Left lung (tissue), 10 donors: Measurements from ENCODE around the gene LENG1. TPM values are rescaled to one million over a fixed set of nuclear protein-coding genes. Genes with fewer than 3 reads are reported as not detected.

Source experiments
- ATAC-seq: fragments of 200-7000 bp; cut with Tn5 transposase; one replicate; pipeline ENCODE4 v1.9.1; 2020; ENCODE audit warnings: moderate library complexity
- DNase-seq, 4 donors: peaks; one replicate each; pipeline ENCODE4 v3.0.0-alpha.2; 2013 to 2020
- H3K27ac ChIP-seq, 2 donors: fragments of 200-600 bp; sonication (generic) in 1 of 2; one replicate each; pipeline versions ENCODE4 v1.5.0 to v1.8.0; 2020 to 2021
- H3K27me3 ChIP-seq, 2 donors: fragments of 200-600 bp; sonication (generic) in 1 of 2; one replicate each; pipeline versions ENCODE4 v1.5.0 to v1.8.0; 2020 to 2021
- H3K36me3 ChIP-seq, 2 donors: fragments of 200-600 bp; sonication (generic) in 1 of 2; one replicate each; pipeline versions ENCODE4 v1.5.0 to v1.8.0; 2020 to 2021
- H3K4me1 ChIP-seq, 2 donors: fragments of 200-600 bp; one replicate each; pipeline ENCODE4 v1.8.0; 2021
- H3K4me3 ChIP-seq, 2 donors: fragments of 200-600 bp; sonication (generic) in 1 of 2; one replicate each; pipeline versions ENCODE4 v1.5.0 to v1.8.0; 2020 to 2021; ENCODE audit warnings: mild to moderate bottlenecking in 1 of 2
- H3K9me3 ChIP-seq, 2 donors: fragments of 200-600 bp; sonication (generic) in 1 of 2; one replicate each; pipeline versions ENCODE4 v1.5.0 to v1.8.0; 2020 to 2021
- CTCF ChIP-seq, 2 donors: fragments of 200-600 bp; sonication (generic) in 1 of 2; IDR thresholded peaks; one replicate each; pipeline versions ENCODE4 v1.5.0 to v1.8.0; 2021; ENCODE audit warnings: antibody characterized with exemption in 2 of 2
- intact Hi-C, 2 donors: fragments of 100-400 bp; cut with DNase I; formaldehyde crosslinking; loops; one replicate each; pipeline versions ENCODE4 v1.11.2 to v1.14.2; 2022
- polyA plus RNA-seq, 6 donors: library from polyadenylated mRNA; unstranded; fragments of 120-200 nt; gene quantifications; one replicate each; pipeline ENCODE4 v1.2.1, GENCODE V29; 2013; ENCODE audit not compliant: insufficient read length in 6 of 6
- total RNA-seq, 2 donors: library from RNA; stranded (reverse); fragmentation: NEBNext Ultra II Directional; extraction: Animal tissue kit (Norgen Biotek cat#: 25700); gene quantifications; one replicate each; pipeline ENCODE4 v1.2.1, GENCODE V29; 2021
- donor health status: DM: no; HTN: yes; CAD: no.
- donor health status: DM: no; HTN: no; CAD: no.

Gene LENG1
- total and polyA plus RNA-seq, 8 donors = 5.4 to 10.9 (median 7.5) TPM

- DNase-seq = no peak
- Histone ChIP-seq H3K36me3 (peaks cover 3 to 70% of the 10 kb centered on the region in 2 donors), H3K4me1 (peaks cover 90 to 98% of the 10 kb centered on the region in 2 donors), H3K9me3 (no peaks in the 10 kb centered on the region), H3K4me3 (peak overlapping the region in 1 of 2 donors; percentile 90), H3K27ac (peak overlapping the region; percentile 90 to 97), H3K27me3 (no peaks in the 10 kb centered on the region)
- no peak for TF ChIP-seq CTCF (IDR thresholded peaks at IDR 0.05)
- ATAC-seq = no peak
- intact Hi-C loops = no loop called here
Measured at GRCh38 chr19:54206831-54207177, 47.3 kb upstream of the LENG1 start.

- Histone ChIP-seq H3K4me1 (peaks cover 94 to 97% of the 10 kb centered on the region in 2 donors), H3K27me3 (no peaks in the 10 kb centered on the region), H3K9me3 (no peaks in the 10 kb centered on the region), H3K27ac (peak overlapping the region; percentile 90 to 97), H3K4me3 (peak overlapping the region in 1 of 2 donors; percentile 90), H3K36me3 (peaks cover 3 to 76% of the 10 kb centered on the region in 2 donors)
- TF ChIP-seq CTCF (IDR thresholded peaks at IDR 0.05) = no peak
- ATAC-seq = no peak
- peak in 2 of 4 donors; percentile 60 to 77 for DNase-seq
- intact Hi-C loops = no loop called here
Measured at GRCh38 chr19:54206030-54206830, 46.7 kb upstream of the LENG1 start.

- H3K27me3 ChIP-seq = no peaks in the 10 kb centered on the region
- peak overlapping the region in 1 of 2 donors; percentile 90 for H3K4me3 ChIP-seq
- TF ChIP-seq CTCF (IDR thresholded peaks at IDR 0.05) = no peak
- DNase-seq (no peak), ATAC-seq (no peak)
- peaks cover 81 to 86% of the 10 kb centered on the region in 2 donors for H3K4me1 ChIP-seq
- H3K9me3 ChIP-seq = no peaks in the 10 kb centered on the region
- peaks cover 3 to 77% of the 10 kb centered on the region in 2 donors for H3K36me3 ChIP-seq
- intact Hi-C loops = no loop called here
- peak overlapping the region in 1 of 2 donors; percentile 97 for H3K27ac ChIP-seq
Measured at GRCh38 chr19:54204767-54205468, 45.4 kb upstream of the LENG1 start.

- intact Hi-C loops = no loop called here
- Histone ChIP-seq H3K36me3 (peaks cover 3 to 71% of the 10 kb centered on the region in 2 donors), H3K9me3 (no peaks in the 10 kb centered on the region), H3K4me1 (peaks cover 64 to 74% of the 10 kb centered on the region in 2 donors), H3K4me3 (peak overlapping the region in 1 of 2 donors; percentile 90), H3K27ac (peak overlapping the region in 1 of 2 donors; percentile 94), H3K27me3 (no peaks in the 10 kb centered on the region)
- TF ChIP-seq CTCF (IDR thresholded peaks at IDR 0.05) = no peak
- DNase-seq (peak in 1 of 4 donors; percentile 16), ATAC-seq (no peak)
Measured at GRCh38 chr19:54203151-54203611, 43.7 kb upstream of the LENG1 start.

- Histone ChIP-seq H3K4me3 (peak overlapping the region; percentile 68 to 90), H3K9me3 (no peaks in the 10 kb centered on the region), H3K36me3 (peaks cover 3 to 59% of the 10 kb centered on the region in 2 donors), H3K27me3 (no peaks in the 10 kb centered on the region), H3K4me1 (peaks cover 53 to 62% of the 10 kb centered on the region in 2 donors), H3K27ac (peak overlapping the region in 1 of 2 donors; percentile 94)
- TF ChIP-seq CTCF (IDR thresholded peaks at IDR 0.05) = no peak
- ATAC-seq = no peak
- DNase-seq = no peak
- intact Hi-C loops = no loop called here
Measured at GRCh38 chr19:54201980-54202379, 42.5 kb upstream of the LENG1 start.
